Motor neuron (in vitro differentiated cells): ENCODE measurements around the gene C17orf78. TPM values are rescaled to one million over a fixed set of nuclear protein-coding genes. Genes with fewer than 3 reads are reported as not detected.

Experiments
- ATAC-seq, 8 experiments: fragments of 200-7000 bp; cut with Tn5 transposase; replicated peaks in 6 of 8; 2 replicates each; pipeline ENCODE4 v1.8.0; 2021; ENCODE audit warnings: mild to moderate bottlenecking in 8 of 8, moderate library complexity in 8 of 8
- H3K27ac ChIP-seq, 2 donors: fragments of 250-450 bp; sonication (Bioruptor Pico); 2 replicates each; pipeline ENCODE4 v1.9.0; 2021; ENCODE audit warnings: antibody characterized with exemption in 2 of 2, mild to moderate bottlenecking in 2 of 2, moderate library complexity in 1 of 2
- H3K4me1 ChIP-seq, 2 donors: fragments of 250-450 bp; sonication (Bioruptor Pico); replicated peaks in 1 of 2; 2 replicates each; pipeline ENCODE4 v1.6.1; 2021; ENCODE audit warnings: antibody characterized with exemption in 2 of 2, mild to moderate bottlenecking in 2 of 2, moderate library complexity in 1 of 2
- H3K4me3 ChIP-seq, 5 donors: fragments of 250-450 bp; sonication (Bioruptor Pico); 2 replicates each; pipeline ENCODE4 v1.9.0; 2021; ENCODE audit warnings: antibody characterized with exemption in 5 of 5, mild to moderate bottlenecking in 5 of 5, moderate library complexity in 4 of 5
- WGBS, 10 experiments: fragments of 450-650 bp; shearing (Covaris generic); methylation state at CpG; one replicate each; pipeline ENCODE4 v1.0.0; 2022; 5-methylcytosine and 5-hydroxymethylcytosine counted together
- in situ Hi-C, 9 experiments: fragments of 400-800 bp; cut with MboI; loops; one replicate each; pipeline ENCODE4 v1.15.0; 2021; ENCODE audit warnings: low sequenced_read_pairs in 9 of 9, low pct_unique_long_range_greater_than_20kb in 2 of 9; ENCODE audit not compliant: unreplicated experiment in 9 of 9
- total RNA-seq, 8 experiments: library from RNA; unstranded; fragments of 300-600 nt; gene quantifications; 2 replicates each; pipeline versions ENCODE4 v1.2.3 to v1.2.4, GENCODE V29; 2022

Gene C17orf78
- total RNA-seq, 8 experiments from 2014 or later: 0.05 to 1.1 (median 0.23) TPM; not detected in 1

GRCh38 chr17:37359682-37360188, 16.1 kb upstream of the C17orf78 start:
- WGBS, 10 experiments: 22 to 90% (median 41%) methylated on average over 2 to 14 of the region's 18 CpGs; no CpG with 5 or more reads in 3 of the 10 experiments
- Histone ChIP-seq H3K27ac (peak overlapping the region; percentile 80 to 84), H3K4me1 (peaks cover 15 to 21% of the 10 kb centered on the region in 2 donors), H3K4me3 (peak overlapping the region; percentile 49 to 69 (median 66))
- peak in 2 of 8 experiments; percentile 0 to 1 for ATAC-seq
- in situ Hi-C loops: loop anchor here in 1 of 9 experiments (25.0 kb wide), 1 partner anchor 747 kb away; the partner anchor contains the start of gene MRM1

- Histone ChIP-seq H3K4me1 (peaks cover 15 to 21% of the 10 kb centered on the region in 2 donors), H3K27ac (no peak overlapping the region), H3K4me3 (no peak overlapping the region)
- no peak for ATAC-seq
- in situ Hi-C loops: loop anchor here in 1 of 9 experiments (25.0 kb wide), 1 partner anchor 748 kb away; the partner anchor contains the start of gene MRM1
- 79 to 100% (median 94%) methylated on average over 1 to 3 of the region's 3 CpGs; no CpG with 5 or more reads in 3 of the 10 experiments for WGBS, 10 experiments
Measured at GRCh38 chr17:37360632-37361031, 15.2 kb upstream of the C17orf78 start.

GRCh38 chr17:37361543-37361942, 14.2 kb upstream of the C17orf78 start:
- WGBS, 10 experiments: 59 to 100% (median 95%) methylated on average over 1 to 4 of the region's 4 CpGs; no CpG with 5 or more reads in 1 of the 10 experiments
- in situ Hi-C loops: loop anchor here in 1 of 9 experiments (25.0 kb wide), 1 partner anchor 749 kb away; the partner anchor contains the start of gene MRM1

DNA sequence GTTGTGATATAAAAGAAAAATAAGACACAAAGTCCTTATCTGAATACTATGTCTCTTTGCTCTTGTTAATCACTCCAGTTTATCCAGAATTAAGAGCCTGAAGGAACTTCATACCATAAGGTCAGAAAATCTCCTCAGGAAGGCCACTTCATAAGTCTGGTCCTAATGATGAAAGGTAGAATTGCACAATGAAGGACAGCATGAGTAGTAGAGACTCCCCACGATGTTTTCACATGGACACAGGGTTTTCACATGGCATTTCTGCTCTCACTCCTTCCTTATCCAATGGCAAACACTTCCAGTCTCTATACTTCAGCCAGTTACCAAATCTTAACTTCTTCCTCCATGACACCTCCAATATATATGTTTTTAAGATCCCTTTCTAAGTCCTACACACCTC, 10.2 kb upstream of the C17orf78 start:
- 57 to 100% (median 83%) methylated on average over 1 of the region's 1 CpG; no CpG with 5 or more reads in 4 of the 10 experiments for WGBS, 10 experiments
- Histone ChIP-seq H3K4me3 (no peak overlapping the region), H3K27ac (no peak overlapping the region), H3K4me1 (no peaks in the 10 kb centered on the region)
- in situ Hi-C loops: loop anchor here in 1 of 9 experiments (25.0 kb wide), 1 partner anchor 753 kb away; the partner anchor contains the start of gene MRM1
- ATAC-seq: no peak

More at GRCh38 chr17:37361543-37361942, 14.2 kb upstream of the C17orf78 start:
- Histone ChIP-seq H3K27ac (no peak overlapping the region), H3K4me3 (no peak overlapping the region), H3K4me1 (peaks cover 13 to 15% of the 10 kb centered on the region in 2 donors)
- ATAC-seq: no peak

DNA sequence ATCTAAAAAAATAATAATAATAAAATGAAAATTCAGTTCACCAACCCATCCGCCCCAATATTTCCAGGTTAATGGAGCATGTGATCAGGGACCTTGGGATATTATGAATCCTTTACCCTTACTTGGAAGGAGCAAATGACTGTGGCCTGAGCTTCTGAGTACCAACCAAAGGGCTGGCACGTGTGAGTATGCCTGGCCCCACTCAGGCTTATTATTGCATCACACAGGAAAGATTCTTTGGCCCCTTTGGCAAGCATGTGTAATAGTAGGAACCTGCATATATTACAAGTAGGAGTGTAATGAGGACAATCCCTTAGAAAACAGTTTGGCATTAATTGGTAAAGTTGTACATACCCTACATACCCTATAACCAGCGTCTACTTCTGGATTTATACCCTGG, 7.2 kb upstream of the C17orf78 start:
- WGBS, 10 experiments: 50 to 100% (median 83%) methylated on average over 1 to 3 of the region's 3 CpGs; no CpG with 5 or more reads in 3 of the 10 experiments
- Histone ChIP-seq H3K4me3 (no peak overlapping the region), H3K4me1 (no peaks in the 10 kb centered on the region), H3K27ac (no peak overlapping the region)
- no peak for ATAC-seq
- in situ Hi-C loops: loop anchor here in 1 of 9 experiments (25.0 kb wide), 1 partner anchor 756 kb away; the partner anchor contains the start of gene MRM1

DNA sequence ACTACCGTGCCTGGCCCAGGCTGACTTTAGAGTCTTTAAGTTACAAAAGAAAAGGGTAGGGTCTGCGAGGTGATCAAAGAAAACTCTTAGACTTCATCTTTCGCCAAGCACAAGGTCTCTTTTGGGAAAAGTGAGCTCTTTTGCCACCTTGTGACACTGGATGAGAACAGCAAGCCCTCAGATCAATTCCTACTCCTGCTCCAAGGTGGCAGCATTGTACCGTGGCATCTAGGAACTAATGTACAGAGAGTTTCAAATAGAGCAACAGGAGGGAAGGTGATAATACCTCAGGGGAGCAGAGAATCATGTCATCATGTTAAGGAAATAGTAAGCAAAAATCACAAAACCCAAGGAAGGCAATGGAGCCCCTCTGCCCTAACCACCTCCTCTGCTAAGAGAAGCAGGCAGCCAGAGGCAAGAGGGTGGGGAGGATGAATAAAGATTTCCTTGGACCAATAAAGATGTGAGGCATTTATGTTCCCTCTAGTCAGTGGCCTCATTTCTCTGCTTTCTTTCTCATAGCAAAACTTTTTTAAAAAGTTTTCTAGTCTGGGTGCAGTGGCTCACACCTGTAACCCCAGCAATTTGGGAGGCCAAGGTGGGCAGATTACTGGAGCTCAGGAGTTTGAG, 2.1 kb upstream of the C17orf78 start:
- H3K4me3 ChIP-seq: no peak overlapping the region
- peak; percentile 92 to 99 (median 98) for ATAC-seq
- H3K27ac ChIP-seq: no peak overlapping the region
- in situ Hi-C loops: loop anchor here in 1 of 9 experiments (25.0 kb wide), 1 partner anchor 761 kb away; the partner anchor contains the start of gene MRM1
- 0 to 22% (median 13%) methylated on average over 1 to 4 of the region's 4 CpGs; no CpG with 5 or more reads in 4 of the 10 experiments for WGBS, 10 experiments
- no peaks in the 10 kb centered on the region for H3K4me1 ChIP-seq

DNA sequence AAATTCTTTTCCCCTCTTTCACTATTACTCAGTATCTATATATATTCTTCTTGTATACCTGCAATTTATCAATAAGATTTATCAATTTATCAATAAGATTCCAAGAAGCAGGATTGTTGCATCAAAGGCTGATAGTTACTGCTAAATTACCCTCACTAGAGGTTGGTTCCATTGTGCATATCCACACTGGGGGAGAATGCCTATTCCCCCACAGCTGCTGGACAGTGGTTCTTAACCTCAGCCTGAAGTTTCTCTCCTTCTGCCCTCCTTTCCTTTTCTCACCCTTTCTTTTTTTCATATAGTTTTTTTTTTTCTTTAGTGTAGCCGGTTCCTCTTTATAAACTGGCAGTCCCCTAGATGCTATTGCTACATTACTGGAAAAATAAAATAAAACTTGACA, 6.3 kb downstream of the C17orf78 start:
- no peaks in the 10 kb centered on the region for H3K4me1 ChIP-seq
- no peak for ATAC-seq
- H3K27ac ChIP-seq: no peak overlapping the region
- H3K4me3 ChIP-seq: no peak overlapping the region
- WGBS, 10 experiments: 67 to 100% (median 100%) methylated on average over 1 of the region's 1 CpG; no CpG with 5 or more reads in 2 of the 10 experiments
- in situ Hi-C loops: no loop called here

DNA sequence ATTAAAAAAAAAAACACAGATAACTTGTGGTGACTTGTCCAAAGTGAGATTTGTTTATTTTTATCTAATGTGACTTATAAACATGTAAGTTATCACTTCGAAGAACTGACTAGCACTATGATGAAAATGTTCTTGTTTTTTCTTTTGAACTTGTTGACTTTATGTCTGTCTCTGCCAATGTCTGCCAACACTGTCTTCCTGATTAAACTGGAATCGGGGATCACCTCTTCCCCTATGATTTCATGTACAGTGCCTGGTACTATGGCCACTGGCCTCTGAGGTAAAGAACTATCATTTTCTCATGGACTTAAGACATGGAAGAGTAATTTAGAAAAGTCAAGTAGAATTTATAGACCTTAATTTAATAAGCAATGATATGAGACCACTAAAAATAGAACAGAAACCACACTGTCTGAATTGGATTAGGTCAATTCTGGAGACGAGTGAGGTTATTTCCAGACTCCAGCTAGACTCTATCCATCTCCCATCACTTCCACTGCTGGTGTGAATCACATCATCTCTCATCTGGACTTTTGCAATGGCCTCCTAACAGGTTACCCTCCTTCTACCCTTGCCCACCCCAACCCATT, 8.9 kb downstream of the C17orf78 start:
- Histone ChIP-seq H3K4me3 (no peak overlapping the region), H3K27ac (no peak overlapping the region), H3K4me1 (no peaks in the 10 kb centered on the region)
- peak in 1 of 8 experiments; percentile 93 for ATAC-seq
- in situ Hi-C loops: no loop called here
- WGBS, 10 experiments: 58 to 100% (median 83%) methylated on average over 1 to 3 of the region's 3 CpGs; no CpG with 5 or more reads in 2 of the 10 experiments

DNA sequence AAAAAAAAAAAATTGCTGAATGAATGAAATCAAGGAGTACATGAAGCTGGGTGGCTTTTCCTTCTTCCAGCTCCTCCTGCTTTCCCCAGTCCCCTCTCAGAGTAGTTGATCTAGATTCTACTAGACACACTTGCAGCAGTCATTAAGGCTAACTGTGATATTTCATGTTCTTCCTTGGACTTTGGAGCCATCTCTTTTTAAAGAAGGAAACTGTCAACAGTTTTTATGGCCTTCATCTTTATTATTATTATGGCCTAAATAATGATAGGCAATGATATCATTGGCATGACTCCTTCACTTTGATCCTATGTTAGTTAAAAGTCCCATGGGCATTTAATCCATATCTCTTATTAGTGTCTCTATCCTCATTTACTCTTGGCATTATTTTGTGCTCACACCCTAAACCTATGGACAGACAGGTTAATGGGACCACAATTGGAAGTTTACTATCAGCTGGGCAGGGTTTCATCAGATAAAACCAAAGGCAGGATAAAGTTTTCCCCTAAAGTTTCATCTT, 9.7 kb downstream of the C17orf78 start:
- Histone ChIP-seq H3K4me1 (no peaks in the 10 kb centered on the region), H3K4me3 (no peak overlapping the region), H3K27ac (no peak overlapping the region)
- in situ Hi-C loops: no loop called here
- ATAC-seq: no peak

GRCh38 chr17:37386462-37386861, 10.7 kb downstream of the C17orf78 start:
- H3K27ac ChIP-seq: no peak overlapping the region
- H3K4me3 ChIP-seq: no peak overlapping the region
- in situ Hi-C loops: no loop called here
- 40 to 100% (median 82%) methylated on average over 1 to 4 of the region's 5 CpGs; no CpG with 5 or more reads in 2 of the 10 experiments for WGBS, 10 experiments
- no peak for ATAC-seq
- no peaks in the 10 kb centered on the region for H3K4me1 ChIP-seq

- H3K4me3 ChIP-seq: no peak overlapping the region
- ATAC-seq: peak in 2 of 8 experiments; percentile 79 to 80
- in situ Hi-C loops: no loop called here
- no peaks in the 10 kb centered on the region for H3K4me1 ChIP-seq
- H3K27ac ChIP-seq: no peak overlapping the region
- 43 to 100% (median 89%) methylated on average over 1 to 3 of the region's 3 CpGs; no CpG with 5 or more reads in 2 of the 10 experiments for WGBS, 10 experiments
Measured at GRCh38 chr17:37388266-37388665, 12.5 kb downstream of the C17orf78 start.

GRCh38 chr17:37389160-37389559, 13.4 kb downstream of the C17orf78 start:
- ATAC-seq: no peak
- 84 to 100% (median 100%) methylated on average over 2 to 4 of the region's 4 CpGs; no CpG with 5 or more reads in 4 of the 10 experiments for WGBS, 10 experiments

GRCh38 chr17:37391146-37391545, 15.4 kb downstream of the C17orf78 start:
- Histone ChIP-seq H3K4me3 (no peak overlapping the region), H3K27ac (no peak overlapping the region), H3K4me1 (no peaks in the 10 kb centered on the region)
- WGBS, 10 experiments: 63 to 100% (median 95%) methylated on average over 1 to 5 of the region's 6 CpGs; no CpG with 5 or more reads in 2 of the 10 experiments
- in situ Hi-C loops: no loop called here
- no peak for ATAC-seq

More at GRCh38 chr17:37389160-37389559, 13.4 kb downstream of the C17orf78 start:
- H3K27ac ChIP-seq: no peak overlapping the region
- in situ Hi-C loops: no loop called here
- H3K4me1 ChIP-seq: no peaks in the 10 kb centered on the region
- no peak overlapping the region for H3K4me3 ChIP-seq
